Prostate gland (tissue), 2 donors: ENCODE measurements around the gene MED13. TPM values are rescaled to one million over a fixed set of nuclear protein-coding genes. Genes with fewer than 3 reads are reported as not detected.

ENCODE experiments used
- DNase-seq: peaks from one replicate; pipeline ENCODE4 v3.0.0-alpha.2; 2019; ENCODE audit warnings: low spot score
- H3K27ac ChIP-seq, 2 donors: fragments of 200-600 bp; sonication (generic); 2 replicates each; pipeline ENCODE4 v1.5.1; 2017 to 2019
- H3K27me3 ChIP-seq: fragments of 200-600 bp; sonication (generic); replicated peaks from 2 replicates; pipeline ENCODE4 v1.5.1; 2019; ENCODE audit not compliant: insufficient read depth
- H3K36me3 ChIP-seq, 2 donors: fragments of 200-600 bp; sonication (generic); 1 replicate in 1 of 2; 2 replicates in 1 of 2; pipeline versions ENCODE4 v1.5.1 to v1.8.1; 2017 to 2019
- H3K4me1 ChIP-seq: fragments of 200-600 bp; sonication (generic); replicated peaks from 2 replicates; pipeline ENCODE4 v1.5.1; 2019
- H3K4me3 ChIP-seq, 2 donors: fragments of 200-600 bp; sonication (generic); 2 replicates each; pipeline ENCODE4 v1.5.1; 2017 to 2019
- H3K9me3 ChIP-seq: fragments of 200-600 bp; sonication (generic); 2 replicates; pipeline ENCODE4 v1.5.1; 2017
- CTCF ChIP-seq, 4 experiments: fragments of 200-600 bp in 2 of 4; fragments of 450-650 bp in 2 of 4; sonication (generic) in 2 of 4; IDR thresholded peaks; 1 replicate in 3 of 4; 2 replicates in 1 of 4; pipeline ENCODE4 v1.5.1; 2016 to 2019; ENCODE audit warnings: antibody characterized with exemption in 4 of 4, mild to moderate bottlenecking in 2 of 4, moderate library complexity in 2 of 4
- POLR2A ChIP-seq: fragments of 450-650 bp; IDR thresholded peaks from one replicate; pipeline ENCODE4 v1.6.1; 2016; ENCODE audit warnings: antibody characterized with exemption, mild to moderate bottlenecking
- POLR2AphosphoS5 ChIP-seq: sonication (generic); formaldehyde crosslinking; IDR thresholded peaks from one replicate; pipeline ENCODE4 v1.6.1; 2017; ENCODE audit warnings: antibody characterized with exemption
- WGBS: methylation state at CpG from one replicate; pipeline ENCODE4 v1.1.5; 2018; 5-methylcytosine and 5-hydroxymethylcytosine counted together
- intact Hi-C: fragments of 100-400 bp; cut with DNase I; formaldehyde crosslinking; loops from one replicate; pipeline ENCODE4 v1.14.2; 2022
- total RNA-seq, 2 donors: library from RNA; depleted of rRNA; stranded (reverse); fragments of >200 nt; gene quantifications; one replicate each; pipeline ENCODE4 v1.1.0, GENCODE V29; 2016

The MED13 gene
- total RNA-seq, 2 donors from 2014 or later, result 45.4 to 72.1 TPM

GRCh38 chr17:61986898-61987297 lies 78.2 kb downstream of the MED13 start:
- WGBS, result 92% methylated on average over 5 of the region's 5 CpGs
- Histone ChIP-seq H3K4me1 (no peaks in the 10 kb centered on the region), H3K27me3 (no peaks in the 10 kb centered on the region), H3K9me3 (no peaks in the 10 kb centered on the region), H3K36me3 (no peaks in the 10 kb centered on the region), H3K4me3 (no peak overlapping the region), H3K27ac (no peak overlapping the region)
- intact Hi-C loops, result no loop called here
- DNase-seq, result no peak
- no peak for TF ChIP-seq CTCF (IDR thresholded peaks at IDR 0.05)
- no peak for TF ChIP-seq POLR2AphosphoS5
- no peak for TF ChIP-seq POLR2A

- 61% methylated on average over 4 of the region's 4 CpGs for WGBS
- H3K9me3 ChIP-seq, result no peaks in the 10 kb centered on the region
- DNase-seq, result no peak
- TF ChIP-seq CTCF (IDR thresholded peaks at IDR 0.05) (no peak), POLR2AphosphoS5 (no peak), POLR2A (no peak)
- intact Hi-C loops, result no loop called here
- H3K4me3 ChIP-seq, result no peak overlapping the region
- H3K27me3 ChIP-seq, result no peaks in the 10 kb centered on the region
- no peaks in the 10 kb centered on the region for H3K4me1 ChIP-seq
- no peaks in the 10 kb centered on the region for H3K36me3 ChIP-seq
- no peak overlapping the region for H3K27ac ChIP-seq
Measured at GRCh38 chr17:61984821-61985220, 80.3 kb downstream of the MED13 start.

GRCh38 chr17:61981323-61981722 lies 83.8 kb downstream of the MED13 start:
- Histone ChIP-seq H3K27me3 (no peaks in the 10 kb centered on the region), H3K9me3 (no peaks in the 10 kb centered on the region), H3K27ac (no peak overlapping the region), H3K36me3 (no peaks in the 10 kb centered on the region), H3K4me1 (no peaks in the 10 kb centered on the region), H3K4me3 (no peak overlapping the region)
- no peak for DNase-seq
- TF ChIP-seq POLR2AphosphoS5, result no peak
- no peak for TF ChIP-seq POLR2A
- TF ChIP-seq CTCF (IDR thresholded peaks at IDR 0.05), result no peak
- intact Hi-C loops, result no loop called here

GRCh38 chr17:61980535-61980934 lies 84.5 kb downstream of the MED13 start:
- H3K4me1 ChIP-seq, result no peaks in the 10 kb centered on the region
- H3K9me3 ChIP-seq, result no peaks in the 10 kb centered on the region
- no peaks in the 10 kb centered on the region for H3K27me3 ChIP-seq
- intact Hi-C loops, result no loop called here
- no peak for TF ChIP-seq POLR2AphosphoS5
- no peak for TF ChIP-seq POLR2A
- TF ChIP-seq CTCF (IDR thresholded peaks at IDR 0.05), result no peak
- no peak overlapping the region for H3K4me3 ChIP-seq
- H3K36me3 ChIP-seq, result no peaks in the 10 kb centered on the region
- DNase-seq, result no peak
- no peak overlapping the region for H3K27ac ChIP-seq
- 97% methylated on average over 5 of the region's 5 CpGs for WGBS

- no peaks in the 10 kb centered on the region for H3K36me3 ChIP-seq
- no peak overlapping the region for H3K27ac ChIP-seq
- 96% methylated on average over 7 of the region's 7 CpGs for WGBS
- H3K4me1 ChIP-seq, result no peaks in the 10 kb centered on the region
- TF ChIP-seq POLR2AphosphoS5 (no peak), POLR2A (no peak), CTCF (IDR thresholded peaks at IDR 0.05) (no peak)
- intact Hi-C loops, result no loop called here
- no peak overlapping the region for H3K4me3 ChIP-seq
- no peaks in the 10 kb centered on the region for H3K9me3 ChIP-seq
- no peaks in the 10 kb centered on the region for H3K27me3 ChIP-seq
- DNase-seq, result no peak
Measured at GRCh38 chr17:61974115-61974514, 91.0 kb downstream of the MED13 start.
